ENCODE data around the gene KRTAP9-9. TPM values are rescaled to one million over a fixed set of nuclear protein-coding genes. Genes with fewer than 3 reads are reported as not detected.

The KRTAP9-9 gene
- total RNA-seq, 2 donors from 2014 or later = not detected

DNA sequence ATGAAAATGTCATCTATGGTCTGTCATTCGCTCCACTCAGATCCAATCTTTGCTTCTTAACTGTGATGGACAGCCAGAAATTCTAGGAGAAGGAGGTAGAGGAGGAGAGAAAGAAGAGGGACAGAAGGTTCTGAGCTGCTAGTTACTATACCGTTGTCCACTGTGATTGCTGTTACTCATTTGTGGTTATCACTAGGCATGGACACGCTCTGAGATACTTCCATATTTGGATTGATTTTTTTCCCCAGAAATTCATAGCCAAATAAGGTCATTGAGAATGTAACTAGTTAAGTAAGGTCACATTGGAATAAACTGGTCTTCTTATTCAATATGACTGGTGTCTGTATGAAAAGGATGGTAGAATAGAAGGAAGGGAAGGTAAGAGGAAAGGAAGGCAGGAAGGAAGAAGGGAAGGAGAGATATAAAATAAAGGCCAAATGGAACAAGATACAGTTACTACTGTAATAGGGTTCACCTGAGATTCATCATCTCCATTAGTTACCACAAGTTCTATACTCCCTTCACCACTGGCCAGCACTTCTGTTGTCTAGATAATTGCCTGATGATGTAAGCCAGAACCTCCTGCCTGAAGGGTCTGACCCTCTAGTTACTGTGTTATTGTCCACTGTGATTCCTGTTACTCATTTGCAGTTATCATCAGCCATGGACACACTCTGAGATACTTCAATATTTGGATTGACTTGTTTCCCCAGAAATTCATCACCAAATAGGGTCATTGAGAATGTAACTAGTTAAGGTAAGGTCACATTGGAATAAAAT lies 23.2 kb downstream of the KRTAP9-9 start:
- Mint-ChIP-seq H3K4me3 (no peak overlapping the region), H3K9me3 (no peaks in the 10 kb centered on the region), H3K27ac (no peak overlapping the region), H3K4me1 (ENCODE audit: low read depth in 2 of 2) (no peaks in the 10 kb centered on the region), H3K36me3 (no peaks in the 10 kb centered on the region), H3K27me3 (peaks cover 26 to 27% of the 10 kb centered on the region in 2 donors)
- ATAC-seq (no peak), DNase-seq (ENCODE audit: low spot score) (no peak)

DNA sequence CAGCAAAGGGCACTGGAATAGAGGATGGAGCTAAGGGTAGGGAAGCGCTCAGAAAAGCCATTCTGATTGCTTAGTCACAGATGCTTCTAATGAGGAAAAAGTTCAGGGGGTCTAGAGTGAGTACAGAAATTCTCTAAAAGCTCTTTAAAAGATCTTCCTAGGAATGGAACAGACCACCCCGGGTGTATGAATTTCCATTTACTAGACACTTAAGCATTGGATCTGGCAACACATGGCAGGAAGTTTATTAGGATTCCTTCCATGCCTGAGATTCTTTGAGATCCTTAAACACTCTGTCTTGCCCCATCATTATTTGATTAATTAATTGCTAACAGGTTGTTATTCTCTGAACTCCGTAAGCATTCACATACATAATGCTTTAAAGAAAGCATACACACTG lies 28.9 kb downstream of the KRTAP9-9 start:
- no peak overlapping the region for H3K4me3 Mint-ChIP-seq
- no peaks in the 10 kb centered on the region for H3K36me3 Mint-ChIP-seq
- H3K27me3 Mint-ChIP-seq = peaks cover 14 to 20% of the 10 kb centered on the region in 2 donors
- no peaks in the 10 kb centered on the region for H3K9me3 Mint-ChIP-seq
- no peak for ATAC-seq
- DNase-seq (ENCODE audit: low spot score) = peak; percentile 3
- no peaks in the 10 kb centered on the region for H3K4me1 Mint-ChIP-seq (ENCODE audit: low read depth in 2 of 2)
- H3K27ac Mint-ChIP-seq = no peak overlapping the region

DNA sequence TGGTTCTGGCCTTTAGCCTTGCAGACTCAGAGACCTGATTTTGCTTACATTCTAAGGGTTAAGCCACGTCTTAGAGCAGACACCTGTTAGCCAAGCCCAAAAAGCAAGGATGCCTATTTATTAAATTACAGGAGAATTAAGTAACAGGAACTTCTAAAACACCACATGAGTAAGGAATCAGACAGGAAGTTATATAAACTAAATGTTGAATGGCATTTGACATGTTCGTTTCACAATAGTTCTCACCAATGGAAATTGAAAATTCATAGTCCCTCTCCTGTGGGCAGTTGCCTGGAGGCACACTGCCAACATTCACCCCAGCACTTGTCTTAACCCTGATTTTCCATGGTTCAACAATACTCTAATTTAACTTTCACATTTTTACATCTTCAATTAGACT lies 29.4 kb downstream of the KRTAP9-9 start:
- Mint-ChIP-seq H3K4me1 (ENCODE audit: low read depth in 2 of 2) (no peaks in the 10 kb centered on the region), H3K36me3 (no peaks in the 10 kb centered on the region), H3K9me3 (no peaks in the 10 kb centered on the region), H3K4me3 (no peak overlapping the region), H3K27ac (no peak overlapping the region), H3K27me3 (peaks cover 14 to 15% of the 10 kb centered on the region in 2 donors)
- no peak for DNase-seq (ENCODE audit: low spot score)
- ATAC-seq = no peak

DNA sequence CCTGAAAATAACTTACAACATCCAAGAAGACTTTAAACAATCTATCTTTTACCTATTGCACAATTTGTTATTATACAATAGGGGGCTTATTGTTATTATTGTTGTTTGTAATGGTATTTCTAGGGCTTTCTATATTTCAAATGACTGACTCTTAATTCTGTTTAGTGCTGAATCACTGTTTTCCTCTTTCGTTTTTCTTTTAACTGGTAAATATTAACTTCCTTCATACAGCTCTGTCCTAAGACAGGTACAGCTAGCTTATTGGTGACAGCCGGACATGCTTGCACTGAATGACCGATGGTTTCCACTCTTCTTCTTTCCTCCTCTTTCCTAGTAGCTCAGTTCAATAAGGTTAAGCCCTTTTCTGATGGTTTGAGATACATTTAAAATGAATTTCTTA lies 31.9 kb downstream of the KRTAP9-9 start:
- H3K4me1 Mint-ChIP-seq (ENCODE audit: low read depth in 2 of 2) = no peaks in the 10 kb centered on the region
- no peak for ATAC-seq
- no peaks in the 10 kb centered on the region for H3K36me3 Mint-ChIP-seq

DNA sequence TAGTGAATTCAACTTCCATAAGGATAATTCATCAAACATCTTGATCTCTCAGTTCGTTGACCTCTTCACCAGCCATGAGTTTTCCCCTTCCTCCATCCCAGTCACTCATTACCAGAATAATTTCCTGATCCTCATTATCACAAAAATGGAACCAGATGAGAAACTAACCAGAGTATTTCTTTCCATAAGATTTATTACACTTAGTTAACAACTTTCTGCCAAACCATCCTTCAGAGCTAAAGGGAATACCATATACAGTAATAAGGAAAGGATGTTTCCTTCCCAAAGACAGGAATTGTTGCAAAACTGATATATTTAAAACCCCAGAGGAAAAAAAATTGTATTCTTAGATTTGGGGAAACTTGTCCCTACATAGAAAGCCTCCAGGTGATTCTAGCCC lies 38.8 kb downstream of the KRTAP9-9 start:
- DNase-seq (ENCODE audit: low spot score) (no peak), ATAC-seq (no peak)
- peaks cover 9 to 14% of the 10 kb centered on the region in 2 donors for H3K27me3 Mint-ChIP-seq
- no peak overlapping the region for H3K4me3 Mint-ChIP-seq
- no peaks in the 10 kb centered on the region for H3K36me3 Mint-ChIP-seq
- H3K27ac Mint-ChIP-seq = no peak overlapping the region
- H3K9me3 Mint-ChIP-seq = no peaks in the 10 kb centered on the region
- no peaks in the 10 kb centered on the region for H3K4me1 Mint-ChIP-seq (ENCODE audit: low read depth in 2 of 2)

More for the DNA sequence above, 31.9 kb downstream of the KRTAP9-9 start:
- Mint-ChIP-seq H3K27ac (no peak overlapping the region), H3K27me3 (peaks cover 11 to 14% of the 10 kb centered on the region in 2 donors), H3K9me3 (no peaks in the 10 kb centered on the region), H3K4me3 (no peak overlapping the region)
- no peak for DNase-seq (ENCODE audit: low spot score)

DNA sequence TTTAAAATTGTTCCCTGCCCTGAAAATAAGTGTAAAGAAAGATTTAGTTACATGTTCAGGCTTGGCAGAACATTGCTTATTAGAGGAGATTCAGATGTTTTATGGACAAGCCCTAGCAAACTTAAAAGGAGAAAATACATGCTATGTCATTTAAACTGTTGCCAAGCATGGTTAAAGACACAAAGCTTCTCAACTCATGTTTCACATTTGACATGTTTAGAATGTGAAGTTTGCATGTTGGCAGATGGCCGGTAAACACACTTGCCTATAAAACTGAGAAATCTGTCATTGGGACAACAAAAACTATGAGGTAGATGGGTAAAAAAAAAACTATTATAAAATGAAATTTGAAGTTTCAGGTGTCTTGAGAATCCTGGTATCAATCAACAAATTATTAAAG lies 41.7 kb downstream of the KRTAP9-9 start:
- H3K4me3 Mint-ChIP-seq = no peak overlapping the region
- ATAC-seq = no peak
- no peaks in the 10 kb centered on the region for H3K9me3 Mint-ChIP-seq
- no peak overlapping the region for H3K27ac Mint-ChIP-seq
- no peak for DNase-seq (ENCODE audit: low spot score)
- H3K36me3 Mint-ChIP-seq = no peaks in the 10 kb centered on the region
- H3K27me3 Mint-ChIP-seq = peaks cover 18 to 19% of the 10 kb centered on the region in 2 donors
- peaks cover 0 to 4% of the 10 kb centered on the region in 2 donors for H3K4me1 Mint-ChIP-seq (ENCODE audit: low read depth in 2 of 2)

DNA sequence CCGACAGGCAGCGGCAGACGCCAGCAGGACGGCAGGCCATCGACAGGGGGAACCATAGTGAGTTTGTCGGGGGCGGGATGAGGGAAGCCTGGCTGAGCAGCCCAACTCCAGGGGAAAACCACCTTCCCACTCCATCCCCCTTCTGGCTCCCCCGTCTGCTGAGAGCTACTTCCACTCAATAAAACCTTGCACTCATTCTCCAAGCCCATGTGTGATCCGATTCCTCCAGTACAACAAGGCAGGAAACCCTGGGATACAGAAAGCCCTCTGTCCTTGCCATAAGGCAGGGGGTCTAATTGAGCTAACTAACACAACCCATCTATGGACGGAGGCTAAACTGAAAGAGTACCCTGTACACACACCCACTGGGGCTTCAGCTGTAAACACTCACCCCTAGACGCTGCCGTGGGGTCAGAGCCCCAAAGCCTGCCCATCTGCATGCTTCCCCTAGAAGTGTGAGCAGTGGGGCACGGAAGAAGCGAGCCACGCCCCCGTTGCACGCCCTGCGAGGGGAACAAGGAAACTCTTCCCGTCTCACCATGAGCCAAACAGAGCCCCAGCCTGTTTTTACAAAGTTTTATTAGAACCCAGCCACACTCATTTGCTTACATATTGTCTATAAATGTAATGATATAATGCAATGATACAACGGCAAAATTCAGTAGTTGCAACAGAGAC lies 43.4 kb downstream of the KRTAP9-9 start:
- ATAC-seq = no peak
- no peaks in the 10 kb centered on the region for H3K9me3 Mint-ChIP-seq
- H3K27me3 Mint-ChIP-seq = peaks cover 17 to 18% of the 10 kb centered on the region in 2 donors
- H3K4me1 Mint-ChIP-seq (ENCODE audit: low read depth in 2 of 2) = peaks cover 0 to 4% of the 10 kb centered on the region in 2 donors
- no peak overlapping the region for H3K27ac Mint-ChIP-seq
- no peaks in the 10 kb centered on the region for H3K36me3 Mint-ChIP-seq
- H3K4me3 Mint-ChIP-seq = no peak overlapping the region
- no peak for DNase-seq (ENCODE audit: low spot score)

DNA sequence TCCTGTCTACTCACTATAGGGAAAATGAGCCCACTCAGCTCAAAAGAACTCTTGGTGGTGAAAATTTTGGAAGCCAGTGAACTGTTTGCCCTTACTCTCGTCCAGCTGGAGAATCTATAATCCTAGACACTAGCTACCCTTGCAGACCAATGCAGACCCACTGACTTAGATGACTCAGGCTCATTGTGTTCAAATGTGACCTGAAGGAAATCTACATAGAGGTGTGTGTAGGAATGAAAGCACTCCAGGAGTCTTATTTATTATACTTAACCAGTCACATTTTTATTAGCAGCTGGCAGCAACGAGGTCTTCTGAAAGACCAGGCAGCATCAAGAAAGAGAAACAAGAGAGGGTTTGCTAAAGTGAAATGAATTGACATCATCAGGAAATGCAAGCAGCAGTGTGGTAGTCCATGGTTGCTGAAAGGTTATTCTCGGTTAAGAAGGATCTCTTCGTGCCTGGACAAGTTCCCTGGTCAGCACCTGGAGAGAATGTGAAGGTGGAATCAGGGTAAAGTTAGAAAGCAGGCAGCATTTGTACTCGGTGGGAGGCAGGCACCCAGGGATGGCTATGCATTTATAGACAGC lies 46.1 kb downstream of the KRTAP9-9 start:
- Mint-ChIP-seq H3K4me3 (no peak overlapping the region), H3K36me3 (no peaks in the 10 kb centered on the region), H3K9me3 (no peaks in the 10 kb centered on the region), H3K4me1 (ENCODE audit: low read depth in 2 of 2) (peaks cover 0 to 4% of the 10 kb centered on the region in 2 donors), H3K27ac (no peak overlapping the region), H3K27me3 (peaks cover 16 to 19% of the 10 kb centered on the region in 2 donors)
- DNase-seq (ENCODE audit: low spot score) (no peak), ATAC-seq (no peak)

DNA sequence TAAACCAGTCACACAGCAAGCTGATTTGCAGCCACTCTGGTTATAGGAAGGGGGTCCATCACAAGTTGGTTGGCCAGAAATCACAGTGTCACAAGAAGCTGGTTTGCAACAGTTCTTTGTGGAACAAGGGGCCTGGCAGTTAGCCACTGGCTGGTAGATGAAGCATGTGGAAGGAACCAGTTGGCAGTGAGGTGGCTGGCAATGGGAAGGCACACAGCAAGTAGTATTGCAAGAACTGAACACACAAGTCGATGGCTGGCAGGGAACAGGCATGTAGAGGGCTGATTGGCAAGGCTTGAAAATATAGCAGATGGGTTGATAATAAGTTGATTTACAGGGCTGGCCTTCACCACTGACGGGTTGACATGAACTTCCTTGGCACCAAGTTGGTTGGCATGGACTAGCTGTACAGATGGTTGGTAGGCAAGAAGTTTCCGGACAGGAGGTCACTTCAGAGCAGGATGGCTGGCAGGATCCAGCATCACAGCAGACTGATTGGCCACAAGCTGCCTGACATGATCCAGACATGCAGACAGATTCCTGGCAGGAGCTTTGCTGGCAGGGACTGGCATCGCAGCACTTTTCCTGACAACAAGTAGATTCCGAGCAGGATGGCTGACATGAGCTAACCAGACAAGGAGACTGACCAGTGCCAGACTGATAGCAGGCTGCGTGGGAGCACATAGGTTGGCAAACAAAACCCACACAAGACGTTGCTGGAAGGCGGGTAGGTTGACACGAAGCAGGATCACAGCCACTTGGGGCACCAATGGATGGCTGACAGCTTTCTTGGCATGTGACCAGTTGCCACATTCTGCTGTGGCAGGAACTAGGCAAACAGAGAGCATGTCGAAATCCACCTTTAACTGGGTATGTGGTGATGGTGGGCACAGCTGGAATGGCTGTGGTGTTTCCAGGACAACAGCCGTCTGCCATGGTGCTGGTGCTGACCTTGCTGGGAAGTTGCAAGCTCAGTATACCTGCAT lies 47.0 kb downstream of the KRTAP9-9 start, which contains the start of gene KRTAP29-1:
Gene KRTAP29-1 (minus strand): TSS at position 936 of the 986 bp plus-strand sequence. CDS start 0 bp downstream, at position 936.
- Mint-ChIP-seq H3K27me3 (peaks cover 16 to 19% of the 10 kb centered on the region in 2 donors), H3K27ac (no peak within 1 kb of the TSS), H3K36me3 (no peaks in the 10 kb centered on the region), H3K4me1 (ENCODE audit: low read depth in 2 of 2) (peaks cover 6 to 10% of the 10 kb centered on the region in 2 donors), H3K4me3 (no peak within 1 kb of the TSS), H3K9me3 (no peaks in the 10 kb centered on the region)
- ATAC-seq = no peak
- DNase-seq (ENCODE audit: low spot score) = no peak

DNA sequence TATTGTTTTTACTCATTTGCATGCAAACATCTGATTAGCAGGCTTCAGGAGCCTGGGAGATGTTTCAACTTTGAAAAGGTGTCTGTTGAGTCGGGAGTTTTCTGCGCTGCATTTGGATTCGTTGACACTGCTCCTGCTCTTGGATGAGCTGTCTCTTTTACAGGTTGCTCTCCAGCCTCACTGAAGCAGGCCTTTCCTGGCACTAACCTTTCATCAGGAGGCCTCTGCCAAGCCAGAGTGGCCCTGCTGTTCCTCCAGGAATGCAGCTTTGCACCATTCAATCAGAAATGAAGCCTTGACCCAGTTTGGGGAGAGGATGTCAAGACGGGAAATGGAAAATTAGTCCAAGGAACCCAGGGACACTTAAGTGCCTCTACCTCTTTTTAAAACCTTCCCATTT lies 47.8 kb downstream of the KRTAP9-9 start:
- Mint-ChIP-seq H3K36me3 (no peaks in the 10 kb centered on the region), H3K9me3 (no peaks in the 10 kb centered on the region), H3K27me3 (peaks cover 16 to 19% of the 10 kb centered on the region in 2 donors), H3K4me1 (ENCODE audit: low read depth in 2 of 2) (peaks cover 14 to 17% of the 10 kb centered on the region in 2 donors), H3K4me3 (no peak overlapping the region), H3K27ac (no peak overlapping the region)
- DNase-seq (ENCODE audit: low spot score) = no peak
- no peak for ATAC-seq

DNA sequence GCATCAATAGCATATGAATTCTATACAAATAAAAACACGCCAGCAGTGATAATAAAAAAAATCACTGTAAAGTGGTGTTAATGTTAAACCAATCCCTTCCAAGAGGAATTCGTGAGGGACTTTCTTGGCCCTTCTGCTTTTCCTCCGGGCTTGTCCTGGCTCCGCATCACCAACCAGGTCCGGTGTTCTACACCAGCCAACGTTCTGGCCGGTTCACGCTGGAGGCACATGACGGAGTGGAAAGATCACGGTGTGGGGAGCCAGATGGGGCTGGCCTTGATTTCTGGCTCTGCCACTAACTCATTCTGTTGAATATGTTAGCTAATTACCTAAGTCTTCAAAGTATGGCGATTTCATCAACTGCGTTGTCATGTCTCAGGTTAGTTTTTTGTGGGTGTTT lies 48.9 kb downstream of the KRTAP9-9 start:
- no peaks in the 10 kb centered on the region for H3K36me3 Mint-ChIP-seq
- peaks cover 25 to 28% of the 10 kb centered on the region in 2 donors for H3K4me1 Mint-ChIP-seq (ENCODE audit: low read depth in 2 of 2)
- H3K9me3 Mint-ChIP-seq = no peaks in the 10 kb centered on the region
- DNase-seq (ENCODE audit: low spot score) (no peak), ATAC-seq (no peak)
- H3K27me3 Mint-ChIP-seq = peaks cover 16 to 19% of the 10 kb centered on the region in 2 donors
- no peak overlapping the region for H3K27ac Mint-ChIP-seq
- H3K4me3 Mint-ChIP-seq = no peak overlapping the region
